ENCODE results near the gene ALKBH3. TPM values are rescaled to one million over a fixed set of nuclear protein-coding genes. Genes with fewer than 3 reads are reported as not detected.

Gene ALKBH3
- total RNA-seq, 1 experiment from 2014 or later, result 18.8 TPM

DNA sequence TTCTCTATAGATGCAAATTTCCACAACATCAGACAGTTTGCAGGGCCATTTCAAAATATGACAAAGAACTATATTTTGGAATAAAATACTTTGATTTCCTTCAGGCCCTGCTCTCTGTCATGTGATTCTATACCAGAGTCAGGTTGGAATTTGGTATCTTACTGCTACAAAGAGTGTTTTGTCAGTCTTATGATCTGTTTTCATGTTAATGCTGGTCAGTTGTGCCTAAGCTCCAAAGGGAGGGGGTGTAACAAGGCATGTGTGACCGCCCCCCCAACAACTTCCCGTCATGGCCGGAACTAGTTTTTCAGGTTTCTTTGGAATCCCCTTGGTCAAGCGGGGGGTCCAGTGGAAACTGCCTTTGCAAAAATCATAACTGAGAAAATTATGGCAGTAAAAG, 76.9 kb downstream of the ALKBH3 start:
- peaks cover 8 to 9% of the 10 kb centered on the region in 2 experiments; a peak in 4 of 5 replicates for H3K9me3 Mint-ChIP-seq
- H3K18ac ChIP-seq (ENCODE audit: insufficient read length, low read depth, low read length), result no peak overlapping the region
- H3K27me3 ChIP-seq (ENCODE audit: insufficient read depth, low read length), result no peaks in the 10 kb centered on the region
- H3K23me2 ChIP-seq (ENCODE audit: insufficient read length, low read depth, low read length, poor library complexity, severe bottlenecking), result no peaks in the 10 kb centered on the region
- no peak overlapping the region for H3K4ac ChIP-seq (ENCODE audit: low read depth, low read length)
- H4K8ac ChIP-seq (replicated peaks; ENCODE audit: insufficient read length, low read depth, low read length), result no peak overlapping the region
- peaks cover 3% of the 10 kb centered on the region for H3K27me3 Mint-ChIP-seq (ENCODE audit: low read depth)
- no peak overlapping the region for H2BK120ac ChIP-seq (ENCODE audit: low read depth, low read length, poor library complexity, severe bottlenecking)
- no peak overlapping the region for H2BK20ac ChIP-seq (ENCODE audit: low read depth, low read length, poor library complexity, severe bottlenecking)
- no peak for DNase-seq
- no peak overlapping the region for H3K23ac ChIP-seq (ENCODE audit: insufficient read length, low read depth, low read length)
- H3K14ac ChIP-seq (ENCODE audit: insufficient read depth, low read length), result no peak overlapping the region
- no peak overlapping the region for H3K4me2 ChIP-seq (ENCODE audit: insufficient read depth, insufficient read length, low read length)
- no peak overlapping the region for H3T11ph ChIP-seq (ENCODE audit: low read length)
- H3K9ac ChIP-seq (ENCODE audit: extremely low read depth, insufficient read length, low read length), result no peak overlapping the region
- no peak overlapping the region for H2AK5ac ChIP-seq (ENCODE audit: insufficient read length, low read length)
- no peaks in the 10 kb centered on the region for H3K9me3 ChIP-seq (ENCODE audit: control insufficient read depth, low read depth, low read length)
- H4K5ac ChIP-seq (ENCODE audit: insufficient read length, low read depth, low read length), result no peak overlapping the region
- H3K27ac ChIP-seq (ENCODE audit: insufficient read length, low read depth, low read length), result no peak overlapping the region
- TF ChIP-seq, protein P1, sequence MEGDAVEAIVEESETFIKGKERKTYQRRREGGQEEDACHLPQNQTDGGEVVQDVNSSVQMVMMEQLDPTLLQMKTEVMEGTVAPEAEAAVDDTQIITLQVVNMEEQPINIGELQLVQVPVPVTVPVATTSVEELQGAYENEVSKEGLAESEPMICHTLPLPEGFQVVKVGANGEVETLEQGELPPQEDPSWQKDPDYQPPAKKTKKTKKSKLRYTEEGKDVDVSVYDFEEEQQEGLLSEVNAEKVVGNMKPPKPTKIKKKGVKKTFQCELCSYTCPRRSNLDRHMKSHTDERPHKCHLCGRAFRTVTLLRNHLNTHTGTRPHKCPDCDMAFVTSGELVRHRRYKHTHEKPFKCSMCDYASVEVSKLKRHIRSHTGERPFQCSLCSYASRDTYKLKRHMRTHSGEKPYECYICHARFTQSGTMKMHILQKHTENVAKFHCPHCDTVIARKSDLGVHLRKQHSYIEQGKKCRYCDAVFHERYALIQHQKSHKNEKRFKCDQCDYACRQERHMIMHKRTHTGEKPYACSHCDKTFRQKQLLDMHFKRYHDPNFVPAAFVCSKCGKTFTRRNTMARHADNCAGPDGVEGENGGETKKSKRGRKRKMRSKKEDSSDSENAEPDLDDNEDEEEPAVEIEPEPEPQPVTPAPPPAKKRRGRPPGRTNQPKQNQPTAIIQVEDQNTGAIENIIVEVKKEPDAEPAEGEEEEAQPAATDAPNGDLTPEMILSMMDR (conservative IDR thresholded peaks at IDR 0.05), result no peak
- WGBS (ENCODE audit: extremely low coverage, insufficient read length, low lambda C conversion rate), result no CpG with 5 or more reads among the region's 4 CpGs
- no peaks in the 10 kb centered on the region for H3K79me1 ChIP-seq (ENCODE audit: insufficient read depth, low read depth, low read length, poor library complexity, severe bottlenecking)
- no peak overlapping the region for H3K4me3 Mint-ChIP-seq
- H3K36me3 Mint-ChIP-seq (ENCODE audit: insufficient read depth in 1 of 3, low read depth in 3 of 3), result peaks cover 0 to 15% (median 7%) of the 10 kb centered on the region in 3 experiments; a peak in 4 of 7 replicates
- no peaks in the 10 kb centered on the region for H3K79me2 ChIP-seq (ENCODE audit: insufficient read depth, low read length)
- H4K20me1 ChIP-seq (ENCODE audit: control insufficient read depth, insufficient read depth, insufficient read length), result no peaks in the 10 kb centered on the region
- peak overlapping the region in 2 of 3 experiments; percentile 49 to 76; a peak in 2 of 7 replicates for H3K27ac Mint-ChIP-seq
- H2AFZ ChIP-seq (ENCODE audit: low read length), result no peak overlapping the region
- no peak overlapping the region for H2BK15ac ChIP-seq (ENCODE audit: low read depth, low read length)
- no peak overlapping the region for H2BK12ac ChIP-seq (ENCODE audit: insufficient read length, low read depth, low read length)
- no peak overlapping the region for H2BK5ac ChIP-seq (ENCODE audit: insufficient read length, low read length)
- peaks cover 67 to 74% of the 10 kb centered on the region in 2 experiments for H3K4me1 Mint-ChIP-seq
- no peak overlapping the region for H4K91ac ChIP-seq (ENCODE audit: insufficient read length, low read depth, low read length)
- no peak overlapping the region for H3K56ac ChIP-seq (ENCODE audit: insufficient read length, low read depth, low read length)
- H3K4me1 ChIP-seq (ENCODE audit: insufficient read depth, low read length), result peaks cover 18% of the 10 kb centered on the region

All from H9 (cell line).